GM19328 (cell line): ENCODE measurements around the gene AGBL4.

Source experiments
- ATAC-seq: cut with Tn5 transposase; IDR thresholded peaks from one replicate; pipeline ENCODE4 v1.9.1; 2021; ENCODE audit warnings: mild to moderate bottlenecking, moderate library complexity; ENCODE audit not compliant: unreplicated experiment

Gene AGBL4

GRCh38 chr1:48916130-48917069 is 1107.4 kb downstream of the AGBL4 start:
- no peak for ATAC-seq

- no peak for ATAC-seq
Observed at GRCh38 chr1:48908606-48909005, 1115.1 kb downstream of the AGBL4 start.

- no peak for ATAC-seq
Observed at GRCh38 chr1:48906729-48907128, 1117.0 kb downstream of the AGBL4 start.

- no peak for ATAC-seq
Observed at GRCh38 chr1:48906164-48906563, 1117.6 kb downstream of the AGBL4 start.

- ATAC-seq: no peak
Observed at GRCh38 chr1:48903291-48903690, 1120.5 kb downstream of the AGBL4 start.

GRCh38 chr1:48898894-48899293 is 1124.9 kb downstream of the AGBL4 start:
- ATAC-seq: no peak

GRCh38 chr1:48889615-48890014 is 1134.1 kb downstream of the AGBL4 start:
- no peak for ATAC-seq

GRCh38 chr1:48889082-48889481 is 1134.7 kb downstream of the AGBL4 start:
- ATAC-seq: no peak

- no peak for ATAC-seq
Observed at GRCh38 chr1:48887796-48888195, 1136.0 kb downstream of the AGBL4 start.

GRCh38 chr1:48882020-48882419 is 1141.7 kb downstream of the AGBL4 start:
- ATAC-seq: no peak

- ATAC-seq: no peak
Observed at GRCh38 chr1:48878191-48878940, 1145.4 kb downstream of the AGBL4 start.

- no peak for ATAC-seq
Observed at GRCh38 chr1:48876330-48876785, 1147.4 kb downstream of the AGBL4 start.

- ATAC-seq: no peak
Observed at GRCh38 chr1:48875552-48876329, 1148.0 kb downstream of the AGBL4 start.

GRCh38 chr1:48873944-48874343 is 1149.8 kb downstream of the AGBL4 start:
- no peak for ATAC-seq

GRCh38 chr1:48870596-48870995 is 1153.2 kb downstream of the AGBL4 start:
- ATAC-seq: peak; percentile 51

GRCh38 chr1:48869116-48869893 is 1154.4 kb downstream of the AGBL4 start:
- no peak for ATAC-seq

GRCh38 chr1:48864913-48865312 is 1158.8 kb downstream of the AGBL4 start:
- ATAC-seq: no peak

- no peak for ATAC-seq
Observed at GRCh38 chr1:48859456-48859855, 1164.3 kb downstream of the AGBL4 start.

GRCh38 chr1:48858200-48858920 is 1165.4 kb downstream of the AGBL4 start:
- ATAC-seq: no peak

- no peak for ATAC-seq
Observed at GRCh38 chr1:48853006-48853405, 1170.7 kb downstream of the AGBL4 start.
